SU-DHL-6 (cell line): ENCODE results near the gene DLEU7.

Source experiments
- H2AFZ ChIP-seq: fragments of 200-600 bp; sonication (generic); 2 replicates; pipeline ENCODE4 v1.6.1; 2014; ENCODE audit warnings: low read depth, mild to moderate bottlenecking, moderate library complexity, mixed read lengths, antibody characterized with exemption, low read length; ENCODE audit not compliant: severe bottlenecking
- H3F3A ChIP-seq: fragments of 200-600 bp; shearing (Covaris generic); 2 replicates; pipeline ENCODE4 v1.6.0; 2016; ENCODE audit warnings: antibody characterized with exemption, mild to moderate bottlenecking; ENCODE audit not compliant: insufficient read depth
- H3K27ac ChIP-seq: fragments of 200-600 bp; sonication (generic); 2 replicates; pipeline ENCODE4 v1.5.1; 2016; ENCODE audit warnings: low read depth, mild to moderate bottlenecking, low read length, moderate library complexity, mixed read lengths
- H3K27me3 ChIP-seq: fragments of 200-600 bp; sonication (generic), shearing (Covaris generic); 2 replicates; pipeline ENCODE4 v1.6.0; 2014; ENCODE audit warnings: mild to moderate bottlenecking, low read length
- H3K36me3 ChIP-seq: fragments of 200-600 bp; sonication (generic); 2 replicates; pipeline ENCODE4 v1.6.1; 2014; ENCODE audit warnings: mild to moderate bottlenecking, low read length, mixed read lengths
- H3K4me2 ChIP-seq: fragments of 300-600, 200-600 bp; shearing (Covaris generic), sonication (generic); 2 replicates; pipeline ENCODE4 v1.6.0; 2014; ENCODE audit warnings: low read length, low read depth, mild to moderate bottlenecking; ENCODE audit not compliant: poor library complexity, severe bottlenecking
- H3K4me3 ChIP-seq: fragments of 200-600 bp; sonication (generic); 2 replicates; pipeline ENCODE4 v1.5.1; 2014; ENCODE audit warnings: antibody characterized with exemption, low read length, mild to moderate bottlenecking, mixed read lengths; ENCODE audit not compliant: insufficient read depth, poor library complexity, severe bottlenecking
- H3K79me2 ChIP-seq: fragments of 200-600 bp; sonication (generic); 2 replicates; pipeline ENCODE4 v1.6.1; 2014; ENCODE audit warnings: mild to moderate bottlenecking, low read length, moderate library complexity; ENCODE audit not compliant: insufficient read depth
- H3K9ac ChIP-seq: fragments of 200-600 bp; sonication (generic); 2 replicates; pipeline ENCODE4 v1.7.0; 2014; ENCODE audit warnings: mild to moderate bottlenecking, low read length
- H3K9me2 ChIP-seq: fragments of 200-600 bp; sonication (generic); replicated peaks from 2 replicates; pipeline ENCODE4 v1.6.1; 2014; ENCODE audit warnings: low read length; ENCODE audit not compliant: insufficient read depth
- H3K9me3 ChIP-seq: fragments of 200-600 bp; sonication (generic); 2 replicates; pipeline ENCODE4 v1.6.1; 2014; ENCODE audit warnings: low read length, mixed read lengths; ENCODE audit not compliant: insufficient read depth
- H4K20me1 ChIP-seq: fragments of 200-600 bp; sonication (generic); 2 replicates; pipeline ENCODE4 v1.6.1; 2014; ENCODE audit warnings: low read depth, mild to moderate bottlenecking, antibody characterized with exemption, low read length, moderate library complexity, mixed read lengths
- EZH2phosphoT487 ChIP-seq: fragments of 200-600 bp; sonication (generic), shearing (Covaris generic); conservative IDR thresholded peaks from 2 replicates; pipeline ENCODE4 v1.6.1; 2018; ENCODE audit warnings: mild to moderate bottlenecking, antibody characterized with exemption, low read length, moderate library complexity, mixed read lengths
- TF ChIP-seq, protein P1 (sequence below): fragments of 200-600 bp; sonication (generic); IDR thresholded peaks from one replicate; pipeline ENCODE4 v1.5.1; 2017; ENCODE audit warnings: antibody characterized with exemption, mild to moderate bottlenecking, low read length, moderate library complexity; ENCODE audit not compliant: insufficient read depth, poor library complexity, severe bottlenecking

Gene DLEU7

DNA sequence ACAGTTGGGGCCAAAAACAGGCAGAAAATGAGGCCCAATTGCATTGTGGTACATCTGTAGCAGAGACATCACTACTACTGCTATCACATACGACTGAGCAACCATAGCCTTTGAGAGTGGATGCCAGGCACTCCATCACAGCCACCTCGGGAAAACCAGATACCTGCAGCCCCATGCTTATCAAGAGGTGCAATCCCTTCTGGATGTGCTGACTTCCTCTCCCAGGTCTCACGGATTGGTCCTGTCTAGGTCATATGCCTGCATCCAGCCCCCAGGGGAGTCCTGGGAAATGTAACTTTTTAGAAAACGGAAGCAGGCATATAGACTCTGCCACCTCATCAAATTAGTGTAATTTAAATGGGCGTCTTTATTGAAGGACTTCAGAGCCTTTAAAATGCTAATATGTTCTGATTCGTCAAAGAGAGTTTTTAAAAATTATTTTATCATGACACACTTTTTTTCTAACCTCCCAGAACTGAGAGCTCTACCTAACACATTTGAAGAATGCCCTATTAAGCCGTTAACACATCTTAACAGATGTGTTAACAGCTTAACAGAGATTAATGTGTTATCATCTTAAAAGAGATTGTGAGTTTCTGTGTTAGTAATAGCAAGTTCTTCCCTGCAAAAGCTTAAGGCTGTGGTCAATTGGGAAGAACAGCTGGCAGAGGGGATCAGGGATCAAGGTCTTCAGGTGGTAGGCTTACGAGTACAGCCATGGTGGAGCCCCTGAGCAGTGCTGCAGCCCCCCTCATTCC lies 63.9 kb downstream of the DLEU7 start:
- no peak overlapping the region for H3K9ac ChIP-seq
- no peak overlapping the region for H3K4me2 ChIP-seq
- no peaks in the 10 kb centered on the region for H3F3A ChIP-seq
- H3K27me3 ChIP-seq: no peaks in the 10 kb centered on the region
- no peaks in the 10 kb centered on the region for H3K36me3 ChIP-seq
- no peak overlapping the region for H3K4me3 ChIP-seq
- H3K9me2 ChIP-seq: no peaks in the 10 kb centered on the region
- TF ChIP-seq EZH2phosphoT487: no peak
- TF ChIP-seq, protein P1, sequence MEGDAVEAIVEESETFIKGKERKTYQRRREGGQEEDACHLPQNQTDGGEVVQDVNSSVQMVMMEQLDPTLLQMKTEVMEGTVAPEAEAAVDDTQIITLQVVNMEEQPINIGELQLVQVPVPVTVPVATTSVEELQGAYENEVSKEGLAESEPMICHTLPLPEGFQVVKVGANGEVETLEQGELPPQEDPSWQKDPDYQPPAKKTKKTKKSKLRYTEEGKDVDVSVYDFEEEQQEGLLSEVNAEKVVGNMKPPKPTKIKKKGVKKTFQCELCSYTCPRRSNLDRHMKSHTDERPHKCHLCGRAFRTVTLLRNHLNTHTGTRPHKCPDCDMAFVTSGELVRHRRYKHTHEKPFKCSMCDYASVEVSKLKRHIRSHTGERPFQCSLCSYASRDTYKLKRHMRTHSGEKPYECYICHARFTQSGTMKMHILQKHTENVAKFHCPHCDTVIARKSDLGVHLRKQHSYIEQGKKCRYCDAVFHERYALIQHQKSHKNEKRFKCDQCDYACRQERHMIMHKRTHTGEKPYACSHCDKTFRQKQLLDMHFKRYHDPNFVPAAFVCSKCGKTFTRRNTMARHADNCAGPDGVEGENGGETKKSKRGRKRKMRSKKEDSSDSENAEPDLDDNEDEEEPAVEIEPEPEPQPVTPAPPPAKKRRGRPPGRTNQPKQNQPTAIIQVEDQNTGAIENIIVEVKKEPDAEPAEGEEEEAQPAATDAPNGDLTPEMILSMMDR: no peak
- H4K20me1 ChIP-seq: no peaks in the 10 kb centered on the region
- no peaks in the 10 kb centered on the region for H3K79me2 ChIP-seq
- 0 out of 2 replicates have a peak, but pooled peaks cover 3% of the 10 kb centered on the region for H3K9me3 ChIP-seq
- no peak overlapping the region for H2AFZ ChIP-seq
- no peak overlapping the region for H3K27ac ChIP-seq
